ENCODE data around the gene RUNDC3A.
"Not testable (repeated sequence)": the region's sequence is repeated elsewhere in the genome, so short reads cannot be mapped to it uniquely, and the experiment has no call there.

Gene RUNDC3A

GRCh38 chr17:44343510-44344209 lies 35.3 kb downstream of the RUNDC3A start:
- DNase-seq (ENCODE audit: low read depth in 2 of 2) = no peak

DNA sequence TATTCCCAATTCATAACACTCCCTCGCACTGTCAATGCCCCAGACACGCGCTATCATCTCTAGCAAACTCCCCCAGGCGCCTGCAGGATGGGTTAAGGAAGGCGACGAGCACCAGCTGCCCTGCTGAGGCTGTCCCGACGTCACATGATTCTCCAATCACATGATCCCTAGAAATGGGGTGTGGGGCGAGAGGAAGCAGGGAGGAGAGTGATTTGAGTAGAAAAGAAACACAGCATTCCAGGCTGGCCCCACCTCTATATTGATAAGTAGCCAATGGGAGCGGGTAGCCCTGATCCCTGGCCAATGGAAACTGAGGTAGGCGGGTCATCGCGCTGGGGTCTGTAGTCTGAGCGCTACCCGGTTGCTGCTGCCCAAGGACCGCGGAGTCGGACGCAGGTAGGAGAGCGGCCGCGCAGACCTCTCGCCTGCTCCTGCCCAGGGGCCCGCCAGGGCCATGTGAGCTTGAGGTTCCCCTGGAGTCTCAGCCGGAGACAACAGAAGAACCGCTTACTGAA lies 36.6 kb downstream of the RUNDC3A start, which contains the start of gene GRN:
GRN (plus strand) TSS at position 364 of the 515 bp plus-strand sequence. CDS start 3,863 bp downstream, outside the sequence.
- DNase-seq (ENCODE audit: low read depth in 2 of 2) = peak; percentile 74 to 75

DNA sequence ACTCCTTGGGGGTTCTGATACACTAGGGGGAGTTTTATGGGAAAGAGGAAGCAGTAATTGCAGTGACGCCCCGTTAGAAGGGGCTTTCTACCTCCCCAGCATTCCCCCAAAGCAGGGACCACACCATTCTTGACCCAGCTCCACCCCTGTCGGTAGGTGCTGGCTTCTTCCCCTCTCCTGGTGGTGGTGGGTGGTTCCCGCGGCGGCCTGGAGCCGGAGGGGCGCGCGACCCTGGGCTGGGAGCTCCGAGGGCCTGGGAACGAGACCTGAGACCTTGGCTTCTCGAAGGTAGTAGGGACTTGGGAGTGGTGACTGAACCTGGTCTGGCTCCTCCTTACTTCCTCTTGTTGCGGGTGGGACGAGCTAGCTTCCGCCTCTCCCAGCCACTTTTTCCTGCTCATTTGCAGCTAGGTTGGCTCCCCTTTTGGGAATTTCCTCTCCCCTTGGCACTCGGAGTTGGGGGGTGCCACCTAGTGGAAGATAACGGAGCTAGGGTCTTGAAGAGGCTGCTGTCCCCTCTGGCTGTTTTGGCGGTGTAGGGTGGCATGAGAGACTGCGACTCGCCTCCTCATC lies 37.1 kb downstream of the RUNDC3A start:
- DNase-seq (ENCODE audit: low read depth in 2 of 2) = peak; percentile 22 to 26

DNA sequence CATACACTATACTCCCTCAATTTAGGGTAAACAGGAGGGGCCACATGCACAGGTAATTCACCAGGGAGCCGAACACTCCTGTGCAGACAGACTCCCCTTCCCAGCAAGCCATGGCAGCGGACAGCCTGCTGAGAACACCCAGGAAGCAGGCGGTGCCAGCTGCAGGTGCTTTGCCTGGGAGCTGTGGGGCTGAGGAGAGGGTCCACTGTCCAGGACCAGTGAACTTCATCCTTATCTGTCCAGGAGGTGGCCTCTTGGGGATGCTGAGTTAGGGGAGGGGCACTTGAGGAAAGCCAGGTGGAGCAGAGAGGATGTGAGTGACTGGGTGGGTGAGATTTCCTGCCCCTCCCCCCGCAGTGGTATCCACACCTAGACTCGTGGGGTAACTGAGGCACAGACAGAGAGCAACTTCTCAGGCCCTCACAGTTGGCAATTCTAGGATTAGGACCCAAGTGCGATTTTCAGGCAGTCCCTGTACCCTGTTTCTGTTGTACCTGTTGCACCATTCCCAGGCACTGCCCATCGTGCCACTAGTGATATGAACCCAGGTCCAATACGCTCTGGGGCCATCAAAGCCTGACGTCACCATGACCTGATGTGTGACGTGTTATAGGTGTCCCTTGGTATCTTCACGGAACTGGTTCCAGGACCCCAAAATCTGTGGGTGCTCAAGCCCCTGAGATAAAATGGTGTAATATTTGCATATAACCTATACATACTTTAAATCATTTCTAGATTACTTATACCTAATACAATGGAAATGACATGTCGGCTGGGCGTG lies 37.9 kb downstream of the RUNDC3A start:
- DNase-seq (ENCODE audit: low read depth in 2 of 2) = no peak

GRCh38 chr17:44347206-44348055 lies 39.0 kb downstream of the RUNDC3A start:
- not testable (repeated sequence) for DNase-seq (ENCODE audit: low read depth in 2 of 2)

DNA sequence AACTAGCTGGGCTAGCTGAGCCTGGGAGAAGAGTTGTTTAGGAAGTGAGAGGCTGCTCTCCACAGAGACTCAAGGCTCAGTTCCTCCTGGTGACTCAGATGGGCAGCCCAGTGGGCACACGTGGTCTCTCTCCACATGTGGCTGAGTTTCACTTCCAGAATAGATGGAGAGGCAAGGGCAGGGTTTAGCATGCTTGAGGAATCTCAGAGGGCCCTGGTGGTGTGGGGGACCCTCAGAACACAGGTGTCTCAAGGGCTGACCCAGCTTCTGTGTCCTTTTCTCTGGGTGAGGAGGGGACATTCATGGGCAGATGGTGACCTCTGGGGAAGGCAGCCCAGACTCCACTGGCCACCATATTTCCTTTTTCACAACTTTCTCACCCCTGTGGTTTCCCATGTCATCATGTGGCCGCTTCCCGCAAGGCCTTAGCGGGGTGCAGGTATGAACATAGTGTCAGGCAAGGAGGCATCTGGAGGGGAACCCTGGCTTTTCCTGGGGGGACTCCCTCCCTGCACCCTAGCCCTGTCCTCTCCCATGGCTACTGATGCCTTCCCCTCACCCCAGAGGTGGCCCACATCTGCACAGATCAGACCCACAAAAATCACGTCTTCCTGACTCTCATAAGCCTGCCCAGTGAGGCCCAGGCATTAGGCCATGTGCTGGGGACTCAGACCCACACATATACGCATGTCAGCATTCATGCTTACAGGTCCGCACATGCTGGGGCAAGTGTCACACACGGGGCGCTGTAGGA lies 40.0 kb downstream of the RUNDC3A start:
- no peak for DNase-seq (ENCODE audit: low read depth in 2 of 2)

DNA sequence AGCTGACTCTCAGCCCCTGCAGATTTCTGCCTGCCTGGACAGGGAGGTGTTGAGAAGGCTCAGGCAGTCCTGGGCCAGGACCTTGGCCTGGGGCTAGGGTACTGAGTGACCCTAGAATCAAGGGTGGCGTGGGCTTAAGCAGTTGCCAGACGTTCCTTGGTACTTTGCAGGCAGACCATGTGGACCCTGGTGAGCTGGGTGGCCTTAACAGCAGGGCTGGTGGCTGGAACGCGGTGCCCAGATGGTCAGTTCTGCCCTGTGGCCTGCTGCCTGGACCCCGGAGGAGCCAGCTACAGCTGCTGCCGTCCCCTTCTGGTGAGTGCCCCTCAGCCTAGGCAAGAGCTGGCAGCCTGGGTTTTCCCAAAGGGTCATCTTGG lies 40.6 kb downstream of the RUNDC3A start:
- DNase-seq (ENCODE audit: low read depth in 2 of 2) = no peak

GRCh38 chr17:44349553-44350070 lies 41.2 kb downstream of the RUNDC3A start:
- no peak for DNase-seq (ENCODE audit: low read depth in 2 of 2)

GRCh38 chr17:44350733-44351226 lies 42.4 kb downstream of the RUNDC3A start:
- DNase-seq (ENCODE audit: low read depth in 2 of 2) = peak; percentile 38 to 56

DNA sequence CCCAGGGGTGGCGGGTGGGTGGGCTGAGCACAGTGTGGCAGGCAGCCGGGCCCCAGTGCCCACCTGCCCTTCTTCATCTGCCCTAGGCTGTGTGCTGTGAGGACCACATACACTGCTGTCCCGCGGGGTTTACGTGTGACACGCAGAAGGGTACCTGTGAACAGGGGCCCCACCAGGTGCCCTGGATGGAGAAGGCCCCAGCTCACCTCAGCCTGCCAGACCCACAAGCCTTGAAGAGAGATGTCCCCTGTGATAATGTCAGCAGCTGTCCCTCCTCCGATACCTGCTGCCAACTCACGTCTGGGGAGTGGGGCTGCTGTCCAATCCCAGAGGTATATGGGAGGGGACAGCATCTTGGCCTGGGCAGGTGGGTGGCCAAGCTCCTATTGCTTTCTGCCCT lies 43.1 kb downstream of the RUNDC3A start:
- no peak for DNase-seq (ENCODE audit: low read depth in 2 of 2)

DNA sequence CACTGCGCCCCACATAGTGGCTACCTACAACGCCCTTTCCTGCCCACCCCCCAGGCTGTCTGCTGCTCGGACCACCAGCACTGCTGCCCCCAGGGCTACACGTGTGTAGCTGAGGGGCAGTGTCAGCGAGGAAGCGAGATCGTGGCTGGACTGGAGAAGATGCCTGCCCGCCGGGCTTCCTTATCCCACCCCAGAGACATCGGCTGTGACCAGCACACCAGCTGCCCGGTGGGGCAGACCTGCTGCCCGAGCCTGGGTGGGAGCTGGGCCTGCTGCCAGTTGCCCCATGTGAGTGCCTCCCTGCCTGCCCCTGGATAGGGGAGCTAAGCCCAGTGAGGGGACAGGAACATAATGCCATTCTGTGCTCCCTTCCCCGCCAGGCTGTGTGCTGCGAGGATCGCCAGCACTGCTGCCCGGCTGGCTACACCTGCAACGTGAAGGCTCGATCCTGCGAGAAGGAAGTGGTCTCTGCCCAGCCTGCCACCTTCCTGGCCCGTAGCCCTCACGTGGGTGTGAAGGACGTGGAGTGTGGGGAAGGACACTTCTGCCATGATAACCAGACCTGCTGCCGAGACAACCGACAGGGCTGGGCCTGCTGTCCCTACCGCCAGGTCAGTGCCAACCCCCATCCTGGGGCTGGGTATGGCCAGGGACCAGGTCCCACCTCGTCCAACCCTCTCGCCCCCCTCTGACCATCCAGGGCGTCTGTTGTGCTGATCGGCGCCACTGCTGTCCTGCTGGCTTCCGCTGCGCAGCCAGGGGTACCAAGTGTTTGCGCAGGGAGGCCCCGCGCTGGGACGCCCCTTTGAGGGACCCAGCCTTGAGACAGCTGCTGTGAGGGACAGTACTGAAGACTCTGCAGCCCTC lies 43.8 kb downstream of the RUNDC3A start:
- DNase-seq (ENCODE audit: low read depth in 2 of 2) = no peak

DNA sequence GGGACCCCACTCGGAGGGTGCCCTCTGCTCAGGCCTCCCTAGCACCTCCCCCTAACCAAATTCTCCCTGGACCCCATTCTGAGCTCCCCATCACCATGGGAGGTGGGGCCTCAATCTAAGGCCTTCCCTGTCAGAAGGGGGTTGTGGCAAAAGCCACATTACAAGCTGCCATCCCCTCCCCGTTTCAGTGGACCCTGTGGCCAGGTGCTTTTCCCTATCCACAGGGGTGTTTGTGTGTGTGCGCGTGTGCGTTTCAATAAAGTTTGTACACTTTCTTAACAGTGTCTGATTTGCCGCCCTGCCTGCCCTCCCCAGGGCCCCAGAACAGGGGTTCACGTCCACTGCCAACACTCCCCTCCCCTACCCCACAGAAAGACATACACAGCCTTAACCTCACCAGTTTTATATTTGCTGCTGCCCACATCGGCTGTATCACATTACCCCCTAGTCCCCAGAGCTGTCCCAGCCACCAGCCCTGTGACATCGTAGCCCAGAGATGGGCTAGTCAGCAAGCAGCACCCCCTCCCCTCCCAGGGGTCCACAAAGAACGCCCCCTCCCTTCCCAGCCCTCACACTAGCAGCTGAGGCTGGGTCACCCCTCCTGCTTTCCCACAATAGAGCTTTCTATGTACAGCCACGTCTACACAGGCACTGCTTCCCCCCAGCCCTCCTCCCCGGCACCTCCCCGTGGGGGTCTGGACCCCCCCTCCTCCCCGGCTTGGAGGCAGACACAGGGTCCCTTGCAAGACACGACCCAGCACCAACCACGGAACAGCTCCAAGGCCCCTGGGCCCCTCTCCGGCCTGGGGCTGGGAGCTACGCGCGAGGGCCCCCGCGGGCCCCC lies 44.6 kb downstream of the RUNDC3A start:
- DNase-seq (ENCODE audit: low read depth in 2 of 2) = no peak

DNA sequence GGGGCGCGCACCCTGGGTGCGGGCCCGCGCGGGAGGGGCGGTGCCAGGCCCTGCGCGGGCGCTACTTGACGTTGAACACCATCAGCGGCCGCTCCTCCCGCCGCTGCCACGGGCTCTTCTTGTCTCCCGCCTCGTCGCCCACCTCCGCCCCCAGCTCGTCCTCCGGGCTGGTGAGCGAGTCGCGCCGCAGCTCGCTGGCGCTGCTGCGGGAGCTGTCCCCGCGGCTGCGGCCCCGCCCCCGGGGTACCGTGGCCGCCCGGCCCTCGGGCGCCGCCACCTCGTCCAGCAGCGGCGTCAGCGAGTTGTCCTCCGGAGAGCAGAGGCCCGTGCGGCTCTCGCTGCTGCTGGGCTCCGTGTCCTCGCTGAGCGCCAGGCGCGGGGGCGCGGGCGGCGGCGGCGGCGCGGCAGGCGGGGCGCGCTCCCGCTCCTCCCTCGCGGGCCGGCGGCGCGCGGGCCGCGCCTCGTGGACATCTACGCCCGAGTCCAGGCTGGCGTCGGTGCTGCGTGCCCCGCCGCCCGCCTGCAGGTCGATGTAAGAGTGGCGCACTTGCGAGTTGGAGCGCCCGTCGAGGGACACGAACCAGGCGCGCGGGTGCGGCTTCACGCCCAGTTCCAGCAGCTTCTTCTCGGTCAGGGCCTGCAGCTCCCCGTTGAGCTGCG lies 45.4 kb downstream of the RUNDC3A start:
- peak in 1 of 2 donors; percentile 14 for DNase-seq (ENCODE audit: low read depth in 2 of 2)

DNA sequence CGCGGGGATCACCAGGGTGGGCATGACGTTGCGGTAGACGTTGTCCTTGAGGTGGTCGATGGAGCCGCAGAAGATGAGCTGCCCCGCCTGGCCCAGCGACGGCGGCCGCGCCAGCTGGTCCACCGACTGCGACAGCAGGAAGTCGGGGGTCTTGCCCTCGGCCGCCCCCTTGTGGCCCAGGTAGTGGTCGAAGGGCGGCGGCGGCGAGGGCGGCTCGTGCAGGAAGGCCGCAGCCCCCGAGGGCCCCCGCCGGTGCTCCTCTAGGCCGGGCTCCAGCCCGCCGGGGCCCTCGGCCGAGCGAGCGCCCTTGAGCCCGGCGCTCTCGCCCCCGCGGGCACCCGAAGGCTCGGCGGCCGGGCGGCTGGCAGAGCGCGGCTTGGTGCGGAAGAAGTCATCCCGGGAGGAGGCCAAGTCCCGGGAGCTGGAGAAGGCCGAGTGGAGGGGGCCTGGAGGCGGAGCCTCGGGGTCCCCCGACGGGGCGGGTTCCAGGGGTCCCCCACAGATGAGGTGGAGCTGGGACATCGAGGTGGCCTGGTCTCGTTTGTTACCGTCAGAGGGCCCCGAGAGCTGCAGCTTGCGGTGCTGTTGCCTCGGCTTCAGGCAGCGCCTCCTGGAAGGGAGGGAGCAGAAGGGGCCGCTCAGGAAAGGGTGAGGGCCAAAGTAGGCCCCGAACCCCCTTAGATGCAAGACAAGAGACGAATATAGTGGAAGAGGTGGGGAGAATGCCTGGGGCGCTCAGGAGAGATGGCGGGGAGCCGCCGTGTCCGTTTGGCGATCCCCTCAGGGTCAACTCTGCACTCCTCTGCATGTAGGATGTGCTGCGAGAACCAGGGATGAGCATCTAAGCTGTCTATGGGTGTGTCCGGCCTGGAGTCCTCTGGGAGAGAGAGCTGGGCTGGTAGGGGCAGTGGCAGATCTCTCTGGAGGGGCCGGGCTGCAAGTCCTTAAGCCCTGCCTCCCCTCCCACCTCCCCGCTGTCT lies 46.5 kb downstream of the RUNDC3A start:
- DNase-seq (ENCODE audit: low read depth in 2 of 2) = peak in 1 of 2 donors; percentile 61

DNA sequence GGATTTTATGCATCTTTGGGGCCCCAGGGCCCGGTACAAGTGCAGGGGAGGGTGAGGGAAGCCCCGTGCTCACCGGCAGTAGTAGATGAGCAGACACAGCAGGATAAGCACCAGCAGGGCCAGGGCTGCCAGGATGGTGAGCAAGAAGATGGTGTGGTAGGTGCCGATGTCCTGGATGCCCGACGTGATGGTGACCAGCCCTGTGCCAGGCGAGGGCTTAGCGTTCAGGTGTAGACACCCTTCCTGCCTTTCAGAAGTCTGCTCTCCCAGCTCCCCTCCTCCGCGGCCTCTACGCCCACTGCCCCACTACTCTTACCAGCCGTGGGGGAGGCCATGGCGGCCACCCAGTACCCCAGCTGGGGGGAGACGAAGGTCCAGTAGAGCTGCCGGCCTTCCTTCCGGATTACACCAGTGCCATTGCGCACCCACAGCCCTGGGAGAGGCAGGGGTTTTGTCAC lies 47.3 kb downstream of the RUNDC3A start:
- DNase-seq (ENCODE audit: low read depth in 2 of 2) = no peak

GRCh38 chr17:44356241-44356640 lies 47.8 kb downstream of the RUNDC3A start:
- DNase-seq (ENCODE audit: low read depth in 2 of 2) = no peak

- DNase-seq (ENCODE audit: low read depth in 2 of 2) = no peak
Measured at GRCh38 chr17:44358066-44358465, 49.7 kb downstream of the RUNDC3A start.
